H1 (cell line): Measurements from ENCODE around the gene HES4. TPM values are rescaled to one million over a fixed set of nuclear protein-coding genes. Genes with fewer than 3 reads are reported as not detected.

Experiments
- CTCF ChIA-PET: fragments of 300-600 bp; sonication (Branson Sonifier 250); formaldehyde crosslinking; loops from one replicate; lab custom pipeline; 2021; ENCODE audit not compliant: partially characterized antibody; lab: Charles Lee
- POLR2A ChIA-PET: fragments of 300-600 bp; sonication (Branson Sonifier 250); formaldehyde crosslinking; loops from one replicate; lab custom pipeline; 2021; ENCODE audit warnings: inconsistent platforms; ENCODE audit not compliant: partially characterized antibody; lab: Charles Lee
- DNase-seq, 2 experiments: peaks; one replicate each; pipeline versions ENCODE4 v3.0.0 to v3.0.0-alpha.2; 2010 to 2022; ENCODE audit warnings: low spot score in 2 of 2, low read depth in 1 of 2, mixed read lengths in 1 of 2
- FAIRE-seq: peaks from 2 replicates; lab custom pipeline; 2011; peaks lifted over from hg19 to GRCh38; lab: Jason Lieb, UNC
- H2AFZ ChIP-seq: 2 replicates; pipeline ENCODE4 v1.8.1; 2012; ENCODE audit warnings: low read length, inconsistent platforms
- H2AK5ac ChIP-seq: 2 replicates; pipeline ENCODE4 v1.6.1; 2013; ENCODE audit warnings: low read depth, low read length
- H2BK120ac ChIP-seq: replicated peaks from 2 replicates; pipeline ENCODE3; 2013; ENCODE audit warnings: low read depth, low read length, inconsistent platforms
- H2BK12ac ChIP-seq: 2 replicates; pipeline ENCODE4 v1.6.1; 2013; ENCODE audit warnings: low read depth, low read length
- H2BK15ac ChIP-seq: 2 replicates; pipeline ENCODE4 v1.6.1; 2013; ENCODE audit warnings: low read length
- H2BK20ac ChIP-seq: 2 replicates; pipeline ENCODE4 v1.6.1; 2013; ENCODE audit warnings: low read length
- H2BK5ac ChIP-seq: 2 replicates; pipeline ENCODE4 v1.6.1; 2013; ENCODE audit warnings: low read depth, low read length
- H3K14ac ChIP-seq: 2 replicates; pipeline ENCODE4 v1.6.1; 2013; ENCODE audit warnings: inconsistent platforms; ENCODE audit not compliant: insufficient read length
- H3K18ac ChIP-seq: 2 replicates; pipeline ENCODE4 v1.6.1; 2013; ENCODE audit warnings: low read length; ENCODE audit errors: extremely low read depth
- H3K23ac ChIP-seq: 2 replicates; pipeline ENCODE4 v1.6.1; 2013; ENCODE audit warnings: inconsistent platforms; ENCODE audit not compliant: insufficient read length
- H3K23me2 ChIP-seq: 2 replicates; pipeline ENCODE4 v1.6.1; 2013; ENCODE audit warnings: low read depth, low read length
- H3K27ac ChIP-seq: 2 replicates; pipeline ENCODE4 v1.6.1; 2011; ENCODE audit warnings: low read depth, low read length, inconsistent platforms
- H3K27me3 ChIP-seq, 4 experiments: replicated peaks in 1 of 4; 1 replicate in 1 of 4; 2 replicates in 3 of 4; pipeline versions ENCODE4 v1.6.1 to v1.8.1; 2011 to 2013; ENCODE audit warnings: low read length in 3 of 4, mild to moderate bottlenecking in 3 of 4, inconsistent platforms in 2 of 4, mixed read lengths in 2 of 4, moderate library complexity in 1 of 4; ENCODE audit not compliant: control insufficient read depth in 3 of 4, insufficient read depth in 3 of 4; ENCODE audit errors: extremely low read depth in 1 of 4
- H3K36me3 ChIP-seq, 4 experiments: 2 replicates each; pipeline versions ENCODE4 v1.6.1 to v1.8.1; 2011 to 2013; ENCODE audit warnings: mild to moderate bottlenecking in 4 of 4, low read length in 3 of 4, moderate library complexity in 2 of 4, control low read depth in 1 of 4, inconsistent platforms in 1 of 4; ENCODE audit not compliant: insufficient read depth in 4 of 4, control insufficient read depth in 2 of 4
- H3K4ac ChIP-seq: replicated peaks from 2 replicates; pipeline ENCODE3; 2013; ENCODE audit warnings: low read length, low read depth, mixed read lengths, inconsistent platforms; ENCODE audit not compliant: insufficient read length
- H3K4me1 ChIP-seq, 4 experiments: replicated peaks in 1 of 4; 1 replicate in 1 of 4; 2 replicates in 3 of 4; pipeline versions ENCODE4 v1.6.1 to v1.8.1; 2011 to 2013; ENCODE audit warnings: low read length in 3 of 4, inconsistent platforms in 2 of 4, mixed read lengths in 1 of 4; ENCODE audit not compliant: insufficient read depth in 4 of 4, control insufficient read depth in 3 of 4
- H3K4me2 ChIP-seq, 2 experiments: 2 replicates each; pipeline versions ENCODE4 v1.6.1 to v1.8.1; 2011 to 2013; ENCODE audit warnings: low read depth in 2 of 2, low read length in 2 of 2, control low read depth in 1 of 2, inconsistent platforms in 1 of 2, mild to moderate bottlenecking in 1 of 2; ENCODE audit not compliant: insufficient read depth in 1 of 2
- H3K4me3 ChIP-seq, 4 experiments: fragments of 200-600, 300-600 bp in 1 of 4; sonication (generic), shearing (Covaris generic), sonication (Bioruptor Twin) in 1 of 4; 2 replicates each; pipeline versions ENCODE4 v1.5.1 to v1.8.1; 2011 to 2016; ENCODE audit warnings: low read length in 4 of 4, low read depth in 3 of 4, control low read depth in 2 of 4, inconsistent platforms in 2 of 4, mild to moderate bottlenecking in 2 of 4, mixed read lengths in 1 of 4, moderate library complexity in 1 of 4; ENCODE audit not compliant: insufficient read depth in 2 of 4; ENCODE audit errors: extremely low read depth in 1 of 4
- H3K56ac ChIP-seq: replicated peaks from 2 replicates; pipeline ENCODE3; 2013; ENCODE audit warnings: low read depth, mild to moderate bottlenecking, mixed read lengths, low read length, inconsistent platforms; ENCODE audit not compliant: insufficient read length
- H3K79me1 ChIP-seq: 2 replicates; pipeline ENCODE4 v1.6.1; 2013; ENCODE audit warnings: low read depth, low read length, control low read depth
- H3K79me2 ChIP-seq, 2 experiments: 2 replicates each; pipeline versions ENCODE4 v1.6.1 to v1.8.1; 2012 to 2013; ENCODE audit warnings: low read length in 2 of 2, mild to moderate bottlenecking in 2 of 2, inconsistent platforms in 1 of 2; ENCODE audit not compliant: insufficient read depth in 2 of 2, control insufficient read depth in 1 of 2
- H3K9ac ChIP-seq, 4 experiments: replicated peaks in 1 of 4; 1 replicate in 1 of 4; 2 replicates in 3 of 4; pipeline versions ENCODE4 v1.6.1 to v1.8.1; 2011 to 2013; ENCODE audit warnings: low read depth in 3 of 4, low read length in 3 of 4, control low read depth in 2 of 4, mild to moderate bottlenecking in 2 of 4, moderate library complexity in 2 of 4, inconsistent platforms in 1 of 4; ENCODE audit errors: extremely low read depth in 1 of 4
- H3K9me3 ChIP-seq, 2 experiments: 2 replicates each; pipeline versions ENCODE4 v1.6.1 to v1.8.1; 2012 to 2013; ENCODE audit warnings: mild to moderate bottlenecking in 2 of 2, moderate library complexity in 2 of 2, control low read depth in 1 of 2, inconsistent platforms in 1 of 2, low read depth in 1 of 2, low read length in 1 of 2, mixed read lengths in 1 of 2; ENCODE audit not compliant: insufficient read depth in 2 of 2
- H4K20me1 ChIP-seq, 2 experiments: replicated peaks in 1 of 2; 2 replicates each; pipeline versions ENCODE3 to v1.8.1; 2011 to 2013; ENCODE audit warnings: inconsistent platforms in 2 of 2, low read length in 2 of 2, mild to moderate bottlenecking in 1 of 2; ENCODE audit not compliant: insufficient read depth in 2 of 2, control insufficient read depth in 1 of 2
- H4K5ac ChIP-seq: 2 replicates; pipeline ENCODE4 v1.6.1; 2013; ENCODE audit warnings: low read length, low read depth, mixed read lengths, inconsistent platforms; ENCODE audit not compliant: insufficient read length
- H4K8ac ChIP-seq: 2 replicates; pipeline ENCODE4 v1.8.0; 2013; ENCODE audit warnings: mild to moderate bottlenecking, moderate library complexity, low read length, inconsistent platforms; ENCODE audit not compliant: insufficient read depth; ENCODE audit errors: extremely low read depth
- H4K91ac ChIP-seq: replicated peaks from 2 replicates; pipeline ENCODE3; 2013; ENCODE audit warnings: low read length, mixed read lengths, inconsistent platforms; ENCODE audit not compliant: insufficient read length
- CTCF ChIP-seq, 3 experiments: IDR thresholded peaks; 1 replicate in 2 of 3; 2 replicates in 1 of 3; pipeline versions ENCODE4 v1.5.1 to v1.6.1; 2011; ENCODE audit warnings: low read length in 3 of 3, mild to moderate bottlenecking in 3 of 3, inconsistent platforms in 2 of 3, low read depth in 1 of 3, moderate library complexity in 1 of 3; ENCODE audit not compliant: insufficient read depth in 1 of 3; ENCODE audit errors: control extremely low read depth in 1 of 3
- HDAC2 ChIP-seq, 2 experiments: fragments of 300-600 bp in 1 of 2; sonication (generic) in 1 of 2; IDR thresholded peaks; 2 replicates each; pipeline ENCODE4 v1.6.1; 2011 to 2012; ENCODE audit warnings: low read depth in 2 of 2, low read length in 2 of 2, mild to moderate bottlenecking in 2 of 2, moderate library complexity in 2 of 2, borderline replicate concordance in 1 of 2, inconsistent platforms in 1 of 2
- HDAC6 ChIP-seq: IDR thresholded peaks from one replicate; pipeline ENCODE4 v1.7.1; 2012; ENCODE audit warnings: low read depth, mild to moderate bottlenecking, inconsistent platforms, low read length, moderate library complexity
- KDM1A ChIP-seq: fragments of 200-600, 300-600 bp; sonication (generic); IDR thresholded peaks from 2 replicates; pipeline ENCODE4 v1.7.1; 2016; ENCODE audit warnings: mild to moderate bottlenecking, low read length, borderline replicate concordance
- KDM5A ChIP-seq: fragments of 200-600 bp; IDR thresholded peaks from 2 replicates; pipeline ENCODE4 v1.7.1; 2012; ENCODE audit warnings: mild to moderate bottlenecking, low read length, inconsistent platforms, mixed read lengths
- MAFK ChIP-seq: IDR thresholded peaks from 2 replicates; pipeline ENCODE4 v1.6.1; 2012; ENCODE audit warnings: low read depth, mild to moderate bottlenecking, improper control_type of control experiment, low read length
- MAX ChIP-seq: IDR thresholded peaks from 2 replicates; pipeline ENCODE4 v1.6.1; 2012; ENCODE audit warnings: inconsistent platforms
- YY1 ChIP-seq: IDR thresholded peaks from 2 replicates; pipeline ENCODE4 v1.6.1; 2011; ENCODE audit warnings: low read depth, mild to moderate bottlenecking, low read length
- ZNF274 ChIP-seq: IDR thresholded peaks from 2 replicates; pipeline ENCODE4 v1.7.0; 2012; ENCODE audit warnings: low read length, borderline replicate concordance; ENCODE audit errors: extremely low read depth
- WGBS, 2 experiments: shearing (Covaris generic) in 1 of 2; methylation state at CpG; one replicate each; pipeline versions ENCODE4 v1.1.6 to v1.1.7; 2013 to 2015; ENCODE audit warnings: low lambda C conversion rate in 2 of 2, mixed read lengths in 2 of 2, inconsistent platforms in 1 of 2, low coverage in 1 of 2, missing lambda C conversion rate in 1 of 2; ENCODE audit not compliant: insufficient replicate concordance in 2 of 2, insufficient coverage in 1 of 2, insufficient read length in 1 of 2; ENCODE audit errors: extremely low coverage in 1 of 2, missing lambda C conversion rate in 1 of 2; 5-methylcytosine and 5-hydroxymethylcytosine counted together
- polyA plus RNA-seq, 7 experiments: library from polyadenylated mRNA; depleted of rRNA in 3 of 7; stranded (reverse) in 5 of 7; unstranded in 2 of 7; fragments of >200 nt in 5 of 7; fragments of 200-250 nt in 2 of 7; gene quantifications; 1 replicate in 5 of 7; 2 replicates in 1 of 7; 4 replicates in 1 of 7; pipeline versions ENCODE4 v1.2.1 to v1.2.3, GENCODE V29; 2011 to 2013; ENCODE audit warnings: missing spikeins in 2 of 7, mixed read lengths in 2 of 7
- total RNA-seq: library from RNA; stranded (reverse); fragmentation: NEBNext Ultra II Directional; extraction: Animal tissue kit (Norgen Biotek cat#: 25700); gene quantifications from 2 replicates; pipeline ENCODE4 v1.2.1, GENCODE V29; 2021

Gene HES4
- total and polyA plus RNA-seq, 2 of the 8 experiments (the other 6 are each of a cell fraction or from before 2014, with no cell fraction given), result 2.8 to 3.5 TPM

- no peak overlapping the region for H4K5ac ChIP-seq
- no peak overlapping the region for H2BK15ac ChIP-seq
- peaks cover 0 to 6% (median 2%) of the 10 kb centered on the region in 4 experiments; a peak in 4 of 7 replicates for H3K4me1 ChIP-seq
- FAIRE-seq, result no peak
- H2BK12ac ChIP-seq, result no peak overlapping the region
- H3K79me1 ChIP-seq, result peaks cover 4% of the 10 kb centered on the region; the same call in 1 of the 2 replicates
- H2BK20ac ChIP-seq, result no peak overlapping the region
- H3K9ac ChIP-seq, result no peak overlapping the region
- 0 out of 2 replicates have a peak overlapping the region, but pooled peaks have one; percentile 51 for H4K8ac ChIP-seq
- POLR2A ChIA-PET, result interaction anchor here (0.6 to 3.8 kb wide), 10 partner anchors 9 to 232 kb away, joined by 3 to 19 read pairs (median 4); partner anchors contain the start of gene ISG15
- H2BK5ac ChIP-seq, result no peak overlapping the region
- no peak overlapping the region for H2AK5ac ChIP-seq
- H3K36me3 ChIP-seq, result peaks cover 6 to 65% (median 25%) of the 10 kb centered on the region in 4 experiments
- no peak overlapping the region for H4K91ac ChIP-seq
- no peak overlapping the region for H3K18ac ChIP-seq
- peaks cover 13 to 29% of the 10 kb centered on the region in 2 experiments for H4K20me1 ChIP-seq
- DNase-seq, result no peak
- no peaks in the 10 kb centered on the region for H3K79me2 ChIP-seq
- no peak overlapping the region for H3K14ac ChIP-seq
- H3K4ac ChIP-seq, result no peak overlapping the region
- H2AFZ ChIP-seq, result no peak overlapping the region
- H3K27ac ChIP-seq, result no peak overlapping the region
- CTCF ChIA-PET, result interaction anchor here (0.6 to 2.5 kb wide), 6 partner anchors 11 to 130 kb away, joined by 3 to 11 read pairs (median 5); no protein-coding TSS in a partner anchor
- H3K23me2 ChIP-seq, result peaks cover 4% of the 10 kb centered on the region; the same call in 1 of the 2 replicates
- WGBS, 2 experiments, result 95% methylated on average over 21 of the region's 23 CpGs; no CpG with 5 or more reads in 1 of the 2 experiments
- peaks cover 0 to 3% (median 2%) of the 10 kb centered on the region in 4 experiments; a peak in 4 of 7 replicates for H3K27me3 ChIP-seq
- no peak overlapping the region for H3K23ac ChIP-seq
- no peak overlapping the region for H2BK120ac ChIP-seq
- no peak overlapping the region for H3K4me3 ChIP-seq
- H3K56ac ChIP-seq, result no peak overlapping the region
- no peak overlapping the region for H3K4me2 ChIP-seq
- no peaks in the 10 kb centered on the region for H3K9me3 ChIP-seq
- TF ChIP-seq YY1 (no peak), KDM1A (no peak), CTCF (IDR thresholded peaks at IDR 0.05; ENCODE audit: control extremely low read depth in 1 of 3, insufficient read depth in 1 of 3, low read depth in 1 of 3, low read length in 3 of 3) (no peak), MAX (no peak), ZNF274 (no peak), MAFK (no peak), HDAC6 (no peak), KDM5A (no peak), HDAC2 (IDR thresholded peaks at IDR 0.05; ENCODE audit: borderline replicate concordance in 1 of 2, low read depth in 2 of 2, low read length in 2 of 2) (no peak)
Observed at GRCh38 chr1:1045129-1045528, 45.2 kb upstream of the HES4 start.
